Measurements from ENCODE around the gene ZFYVE28.

ZFYVE28 gene

DNA sequence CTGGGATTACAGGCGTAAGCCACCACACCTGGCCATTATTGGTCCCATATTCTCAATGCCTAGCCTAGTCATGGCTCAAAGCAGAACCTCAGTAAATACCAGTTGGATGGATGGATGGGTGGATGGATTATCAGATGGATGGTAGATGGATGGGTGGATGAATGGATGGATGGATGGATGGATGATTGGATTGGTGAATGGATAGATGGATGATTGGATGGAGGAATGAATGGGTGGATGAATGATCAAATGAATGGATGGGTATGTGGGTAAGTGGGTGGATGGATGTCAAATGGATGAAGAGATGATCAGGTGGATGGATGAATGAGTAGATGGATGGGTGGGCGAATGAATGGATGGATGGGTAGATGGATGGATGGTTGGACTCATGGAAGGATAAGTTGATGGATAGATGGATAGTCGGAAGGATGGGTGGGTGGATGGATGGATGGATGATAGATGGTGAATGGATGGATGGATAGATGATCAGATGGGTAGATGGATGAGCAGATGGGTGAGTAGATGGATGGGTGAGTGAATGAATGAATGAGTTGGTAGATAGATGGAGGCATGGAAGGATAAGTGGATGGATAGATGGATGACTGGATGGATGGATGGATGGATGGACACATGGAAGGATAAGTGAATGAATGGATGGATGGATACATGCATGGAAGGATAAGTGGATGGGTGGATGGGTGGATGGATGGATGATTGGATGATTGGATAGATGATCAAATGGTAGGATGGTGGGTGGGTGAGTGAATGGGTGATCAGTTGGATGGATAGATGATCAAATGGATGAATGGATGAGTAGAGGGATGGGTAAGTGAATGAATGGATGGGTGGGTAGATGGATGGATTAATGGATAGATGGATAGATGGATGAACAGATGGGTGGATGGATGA, 28.5 kb upstream of the ZFYVE28 start:
- DNase-seq, result no peak

DNA sequence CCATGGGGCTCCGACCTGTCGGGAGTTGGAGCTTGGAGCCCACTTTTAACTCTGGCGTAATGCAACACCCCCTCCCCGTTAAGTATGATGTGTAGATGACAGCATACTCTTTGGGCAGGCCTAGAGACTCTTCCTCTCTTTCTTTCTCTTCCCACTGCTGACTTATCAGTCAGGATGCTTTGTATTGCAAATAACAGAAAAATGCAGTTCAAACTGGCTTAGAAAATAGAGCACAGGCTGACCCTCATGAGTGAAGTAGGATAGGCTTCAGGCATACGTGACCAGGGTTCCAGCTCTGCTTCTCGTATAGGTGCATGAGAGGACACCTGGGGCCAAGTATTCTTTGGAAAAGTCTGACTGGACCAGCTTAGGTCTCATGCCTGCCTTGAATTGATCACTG, 27.1 kb upstream of the ZFYVE28 start:
- no peak for DNase-seq

DNA sequence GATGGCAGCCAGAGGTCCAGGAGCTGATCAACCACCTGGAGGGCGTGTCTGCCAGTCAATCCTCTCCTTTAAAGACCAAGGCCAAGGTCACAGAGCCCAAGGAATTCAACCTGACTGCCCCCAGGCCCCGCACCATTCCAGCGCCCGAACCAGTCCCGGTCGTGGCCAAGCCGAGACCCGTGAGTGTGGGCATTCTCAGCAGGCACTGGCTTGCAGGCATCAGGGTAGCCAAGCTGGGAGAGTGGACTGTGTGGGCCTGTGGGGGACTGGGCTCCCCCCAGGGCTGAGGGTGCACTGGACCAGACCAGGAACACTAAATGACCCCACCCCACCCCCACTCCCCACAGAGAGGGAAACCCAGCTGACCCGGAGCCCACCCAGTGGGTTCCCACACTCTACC, 26.7 kb upstream of the ZFYVE28 start:
- no peak for DNase-seq

GRCh38 chr4:2443956-2444740, 25.7 kb upstream of the ZFYVE28 start:
- no peak for DNase-seq

DNA sequence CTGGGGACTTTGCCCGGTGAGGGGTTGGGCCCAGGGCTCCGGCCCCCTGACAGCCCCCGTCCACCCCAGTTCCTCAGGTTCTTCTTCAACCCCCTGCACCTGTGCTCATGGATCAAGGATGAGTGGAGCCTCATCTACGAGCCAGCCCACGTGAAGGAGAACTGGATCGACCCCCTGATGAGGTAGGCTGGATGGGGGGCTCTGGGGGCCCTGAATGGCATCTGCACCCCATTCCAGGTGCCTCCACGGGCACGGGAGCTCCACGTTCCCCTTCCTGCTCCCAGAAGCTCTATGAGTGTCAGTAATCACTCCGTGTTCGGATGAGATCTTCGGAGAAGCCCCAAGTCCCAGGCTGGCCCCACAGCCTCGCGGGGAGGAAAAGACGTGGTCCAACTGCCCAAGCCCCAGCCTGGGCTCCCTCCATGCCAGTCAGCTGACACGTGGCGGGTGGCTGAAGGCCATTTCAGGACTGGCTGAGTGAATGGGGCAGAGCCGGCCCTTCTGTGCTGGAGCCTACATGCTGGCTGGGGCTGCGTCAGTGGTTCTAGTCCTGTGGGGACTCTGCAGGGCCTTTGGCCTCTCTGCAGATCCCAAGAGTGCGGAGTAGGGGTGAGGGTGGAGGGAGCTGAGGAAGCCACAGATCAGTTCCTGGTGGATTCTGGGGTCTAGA, 24.8 kb upstream of the ZFYVE28 start:
- DNase-seq, result no peak

GRCh38 chr4:2442175-2442993, 23.9 kb upstream of the ZFYVE28 start:
- no peak for DNase-seq

DNA sequence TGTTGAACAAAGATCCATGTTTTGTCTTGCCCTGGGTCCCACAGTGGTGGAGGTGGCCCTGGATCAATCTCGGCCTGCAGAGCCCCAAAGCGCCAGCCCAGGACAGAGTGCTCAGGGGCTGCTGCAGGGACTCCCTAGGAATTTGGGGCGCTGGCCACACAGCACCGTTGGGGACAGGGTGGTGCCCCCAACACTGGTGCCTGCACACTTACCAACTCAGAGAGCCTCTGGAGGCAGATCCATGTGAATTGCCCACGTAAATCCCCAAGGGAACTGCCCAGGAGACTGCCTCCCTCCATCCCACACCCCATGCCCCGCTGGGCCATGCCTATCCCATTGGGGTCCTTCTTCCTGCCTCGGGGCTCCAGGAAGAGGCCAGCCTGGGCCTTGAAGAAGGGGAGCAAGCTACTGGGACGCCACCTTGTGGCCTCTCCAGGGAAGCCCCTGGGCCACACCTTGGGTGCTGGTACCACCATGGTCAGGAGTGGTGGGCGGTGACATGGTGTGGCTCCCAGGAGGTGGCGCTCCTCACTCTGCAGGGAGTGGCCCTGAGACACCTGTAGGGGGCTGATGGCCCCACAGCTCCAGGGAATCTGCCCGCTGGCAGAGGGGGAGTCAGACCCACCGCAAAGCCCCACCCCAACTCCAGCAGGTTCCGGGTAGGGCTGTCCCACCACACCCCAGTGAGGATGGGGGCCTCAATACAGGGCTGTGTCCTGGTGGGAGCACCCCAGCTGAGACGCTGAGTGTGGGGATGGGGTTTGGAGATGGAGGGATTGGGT, 23.1 kb upstream of the ZFYVE28 start:
- DNase-seq, result peak; percentile 62

DNA sequence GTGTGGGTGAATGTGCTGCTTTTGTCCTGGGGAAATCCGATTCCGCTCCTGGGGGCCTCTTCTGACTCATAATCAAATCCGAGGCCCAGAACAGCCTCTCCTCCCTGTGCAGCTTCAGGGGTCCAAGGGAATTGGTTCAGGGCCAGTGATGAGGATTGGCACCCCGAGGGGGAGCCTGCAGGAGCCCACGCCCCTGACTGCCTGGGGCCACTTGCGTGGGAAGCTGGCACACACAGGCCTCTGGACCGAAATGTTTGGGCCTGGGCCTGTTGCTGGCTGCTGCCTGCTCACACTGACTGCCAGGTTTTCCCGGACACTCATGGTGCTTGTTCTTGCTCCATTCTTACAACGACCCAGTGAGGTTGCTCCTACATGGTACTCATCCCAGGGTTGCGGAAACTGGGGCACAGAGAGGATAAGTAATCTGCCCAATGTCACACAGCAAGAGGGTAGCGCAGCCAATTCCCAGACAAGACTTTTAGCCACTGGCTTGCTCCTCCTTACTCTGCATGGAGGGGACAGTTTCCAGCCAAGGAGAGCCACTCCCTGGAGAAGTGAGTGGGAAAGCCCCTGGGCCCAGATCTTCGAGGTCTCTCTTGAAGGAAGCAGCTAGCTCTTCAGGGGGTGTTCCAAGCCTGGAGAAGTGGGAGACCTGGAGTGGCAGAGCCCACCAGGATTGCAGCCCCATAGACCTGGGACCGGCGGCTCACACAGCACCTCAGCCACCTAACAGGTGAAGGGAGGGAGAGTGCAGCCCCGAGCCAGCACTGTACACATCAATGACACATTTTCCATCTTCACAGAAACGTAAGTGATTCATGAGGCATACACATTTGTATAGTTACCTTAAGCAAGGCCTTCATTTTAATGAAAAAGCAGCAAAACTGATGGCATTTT, 20.6 kb upstream of the ZFYVE28 start:
- DNase-seq, result no peak

GRCh38 chr4:2437475-2438215, 19.2 kb upstream of the ZFYVE28 start:
- no peak for DNase-seq

DNA sequence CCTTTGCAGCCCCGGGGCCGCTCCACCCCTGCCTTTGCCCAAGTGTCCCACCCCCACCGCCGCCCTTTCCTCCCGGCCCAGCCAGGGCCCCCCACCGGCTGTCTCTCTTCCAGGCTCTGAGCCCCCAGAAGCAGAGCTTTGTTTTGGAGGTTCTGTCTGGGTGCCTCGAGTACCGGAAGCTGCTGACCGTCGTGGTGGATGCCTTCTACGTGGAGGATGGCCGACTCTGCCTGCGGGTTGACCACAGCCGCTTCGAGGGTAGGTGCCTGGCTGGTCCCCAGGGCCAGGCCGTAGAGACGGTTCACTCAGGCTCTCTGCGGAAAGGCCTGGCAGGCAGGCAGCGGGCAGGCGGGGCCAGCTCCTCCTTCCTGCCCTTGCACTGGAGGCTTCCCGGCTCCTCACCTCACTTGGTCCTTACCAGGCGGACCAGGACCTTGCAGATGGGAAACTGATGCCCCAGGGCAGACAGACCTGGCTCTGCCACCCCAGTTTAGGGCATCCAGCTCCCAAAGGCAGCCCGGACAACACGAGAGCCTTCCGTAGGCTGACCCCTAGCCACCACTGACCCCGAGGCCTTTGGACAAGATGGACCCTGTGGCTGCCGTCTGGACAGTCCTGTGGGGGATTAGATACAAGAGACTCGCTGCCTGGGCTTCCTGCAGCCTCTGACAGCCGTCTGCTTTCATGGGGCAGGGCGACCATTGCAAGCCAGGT, 18.5 kb upstream of the ZFYVE28 start:
- DNase-seq, result no peak

GRCh38 chr4:2436301-2436700, 17.9 kb upstream of the ZFYVE28 start:
- DNase-seq, result no peak

DNA sequence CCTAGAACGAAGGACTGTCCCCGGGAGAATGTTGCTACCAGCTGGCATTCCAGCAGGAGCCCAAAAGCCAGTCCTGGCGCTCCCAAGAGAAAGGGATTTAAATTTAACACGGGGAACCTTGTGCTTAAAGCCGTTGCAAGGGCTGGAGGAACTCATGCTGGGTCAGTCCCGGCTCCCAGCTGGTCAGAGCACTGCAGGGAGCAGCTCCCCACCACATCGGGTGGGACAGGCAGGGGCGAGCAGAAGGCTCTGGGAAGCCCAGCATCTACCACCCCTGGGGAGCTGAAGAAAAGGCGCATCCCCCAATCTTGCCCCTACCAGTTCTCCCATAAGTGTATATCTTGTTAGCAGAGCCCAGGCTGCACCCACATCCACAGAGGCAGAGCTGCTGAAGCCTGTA, 16.0 kb upstream of the ZFYVE28 start:
- DNase-seq, result no peak

DNA sequence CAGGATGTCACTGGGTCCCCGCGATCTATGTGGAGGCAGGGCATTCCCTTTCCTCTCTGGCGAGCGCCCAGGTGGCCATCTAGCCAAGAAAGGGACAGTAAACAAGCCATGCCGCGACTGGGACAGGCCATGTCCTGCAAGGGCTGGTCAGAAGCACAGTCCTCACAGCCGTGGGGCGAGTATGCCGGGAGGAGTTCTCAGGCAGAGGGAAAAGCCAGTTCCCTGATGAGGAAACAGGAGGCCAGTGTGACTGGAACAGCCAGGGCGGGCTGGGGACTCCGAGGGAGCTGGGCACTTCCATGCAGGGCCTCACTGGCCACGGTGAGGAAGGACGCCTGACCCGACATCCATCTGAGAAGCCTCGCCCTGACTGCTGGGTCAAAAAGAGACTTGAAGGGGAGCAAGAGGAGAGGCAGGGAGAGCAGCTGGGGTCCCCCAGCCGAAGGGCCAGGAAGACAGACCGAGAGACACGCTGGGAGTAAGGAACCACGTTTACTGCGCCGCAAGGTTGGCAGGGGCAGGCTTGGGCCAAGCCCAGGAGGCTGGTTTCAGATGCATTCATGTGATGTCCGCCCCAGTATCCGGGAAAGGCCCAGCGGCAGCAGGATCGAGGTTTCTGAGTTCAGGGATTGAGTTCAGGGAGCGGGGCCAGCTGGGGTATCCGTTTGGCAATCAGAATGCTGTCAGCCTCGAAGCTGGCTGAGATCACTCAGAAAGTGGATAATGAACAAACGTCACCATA, 15.3 kb upstream of the ZFYVE28 start:
- no peak for DNase-seq

GRCh38 chr4:2432991-2433530, 14.6 kb upstream of the ZFYVE28 start:
- no peak for DNase-seq

- no peak for DNase-seq
These were observed 13.6 kb upstream of the ZFYVE28 start for GRCh38 chr4:2432004-2432403.

GRCh38 chr4:2429945-2430757, 11.7 kb upstream of the ZFYVE28 start:
- DNase-seq, result peak; percentile 42

DNA sequence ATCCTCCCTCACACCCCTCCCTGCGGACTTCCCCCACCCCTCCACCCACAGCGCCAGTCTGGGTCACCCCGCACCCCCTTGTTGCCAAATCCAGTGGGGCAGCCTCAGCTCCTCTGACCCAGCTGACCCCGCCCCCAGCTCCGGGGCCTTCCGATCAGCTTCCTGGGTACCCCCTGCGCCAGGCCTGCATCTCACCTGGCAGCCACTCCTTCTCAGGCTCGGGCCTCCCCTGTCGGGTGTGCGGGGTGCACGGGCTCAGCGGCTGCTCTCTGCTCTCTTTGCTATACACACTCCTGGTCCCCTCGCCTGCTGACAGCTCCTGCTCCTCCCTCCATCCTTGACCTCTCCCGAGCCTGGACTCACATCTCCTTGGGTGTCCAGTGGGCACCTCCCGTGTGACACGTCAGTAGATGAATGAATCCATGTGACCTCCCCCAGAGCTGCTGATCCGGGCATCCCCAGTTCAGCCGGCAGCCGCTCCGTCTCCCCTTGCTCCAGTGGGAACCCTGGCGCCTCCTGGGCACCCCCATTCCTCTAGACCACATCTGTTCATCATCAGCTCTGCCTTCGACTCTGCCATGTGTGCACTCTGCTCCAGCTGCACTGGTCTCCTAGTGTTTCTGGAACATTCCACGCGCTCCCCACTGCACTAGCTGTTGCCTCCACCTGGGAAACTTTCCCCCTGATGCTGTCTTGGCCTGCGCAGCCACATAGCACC, 10.2 kb upstream of the ZFYVE28 start:
- no peak for DNase-seq

Measured in MV-4-11 (cell line).